GM23248 (cell line): ENCODE results near the gene HAPLN1. TPM values are rescaled to one million over a fixed set of nuclear protein-coding genes. Genes with fewer than 3 reads are reported as not detected.

Experiments
- DNase-seq: peaks from one replicate; pipeline ENCODE4 v3.0.0-alpha.2; 2015
- H2AFZ ChIP-seq: fragments of 200-600 bp; sonication (generic); 2 replicates; pipeline ENCODE4 v1.6.1; 2016; ENCODE audit warnings: antibody characterized with exemption
- H3F3A ChIP-seq: fragments of 200-600 bp; sonication (generic); 2 replicates; pipeline ENCODE4 v1.6.1; 2016; ENCODE audit warnings: mild to moderate bottlenecking, antibody characterized with exemption, mixed run types; ENCODE audit not compliant: insufficient read depth
- H3K27ac ChIP-seq: fragments of 200-600 bp; sonication (generic); 2 replicates; pipeline ENCODE4 v1.5.1; 2016; ENCODE audit warnings: mild to moderate bottlenecking
- H3K27me3 ChIP-seq: fragments of 200-600 bp; sonication (generic); replicated peaks from 2 replicates; pipeline ENCODE4 v1.6.1; 2016; ENCODE audit warnings: mild to moderate bottlenecking; ENCODE audit not compliant: insufficient read depth
- H3K36me3 ChIP-seq: fragments of 200-600 bp; sonication (generic); 2 replicates; pipeline ENCODE4 v1.6.1; 2016; ENCODE audit warnings: low read depth, mild to moderate bottlenecking
- H3K4me1 ChIP-seq: fragments of 200-600 bp; sonication (generic); 2 replicates; pipeline ENCODE4 v1.6.1; 2016; ENCODE audit warnings: mild to moderate bottlenecking; ENCODE audit not compliant: insufficient read depth
- H3K4me2 ChIP-seq: fragments of 200-600 bp; sonication (generic); one replicate; pipeline ENCODE4 v1.6.1; 2016; ENCODE audit warnings: mild to moderate bottlenecking; ENCODE audit not compliant: unreplicated experiment
- H3K4me3 ChIP-seq: fragments of 200-600 bp; sonication (generic); 2 replicates; pipeline ENCODE4 v1.5.1; 2016; ENCODE audit warnings: mild to moderate bottlenecking
- H3K79me2 ChIP-seq: fragments of 200-600 bp; sonication (generic); 2 replicates; pipeline ENCODE4 v1.6.1; 2016; ENCODE audit warnings: mild to moderate bottlenecking; ENCODE audit not compliant: insufficient read depth
- H3K9ac ChIP-seq: fragments of 200-600 bp; sonication (generic); 2 replicates; pipeline ENCODE4 v1.6.1; 2016; ENCODE audit warnings: mild to moderate bottlenecking
- H3K9me2 ChIP-seq: fragments of 200-600 bp; sonication (generic); 2 replicates; pipeline ENCODE4 v1.6.1; 2016; ENCODE audit warnings: mixed run types, mild to moderate bottlenecking, moderate library complexity; ENCODE audit not compliant: insufficient read depth
- H3K9me3 ChIP-seq: fragments of 200-600 bp; sonication (generic); one replicate; pipeline ENCODE4 v1.6.1; 2017; ENCODE audit warnings: low read depth
- H4K20me1 ChIP-seq: fragments of 200-600 bp; sonication (generic); 2 replicates; pipeline ENCODE4 v1.6.0; 2016; ENCODE audit not compliant: insufficient read depth
- EZH2 ChIP-seq: fragments of 200-600 bp; sonication (generic); IDR thresholded peaks from 2 replicates; pipeline ENCODE4 v1.6.1; 2018; ENCODE audit warnings: antibody characterized with exemption, mild to moderate bottlenecking; ENCODE audit not compliant: insufficient read depth, poor library complexity, severe bottlenecking
- EZH2phosphoT487 ChIP-seq: fragments of 200-600 bp; sonication (generic); IDR thresholded peaks from 2 replicates; pipeline ENCODE4 v1.6.1; 2018; ENCODE audit warnings: antibody characterized with exemption, moderate library complexity, mild to moderate bottlenecking, low read depth; ENCODE audit not compliant: insufficient read depth
- WGBS, 2 experiments: methylation state at CpG; one replicate each; pipeline ENCODE4 v1.1.6; 2015 to 2017; ENCODE audit warnings: low lambda C conversion rate in 2 of 2, low coverage in 1 of 2; ENCODE audit errors: missing lambda C conversion rate in 2 of 2; 5-methylcytosine and 5-hydroxymethylcytosine counted together
- in situ Hi-C: fragments of 300-500 bp; cut with MboI; formaldehyde crosslinking; loops from 2 replicates; pipeline ENCODE4 v1.15.0; 2020
- polyA plus RNA-seq: library from polyadenylated mRNA; unstranded; fragments of >200 nt; fragmentation: Nextera tagmentation; extraction: Ambion mirVana; gene quantifications from 2 replicates; pipeline ENCODE4 v1.2.1, GENCODE V29; 2016
- total RNA-seq: library from RNA; depleted of rRNA; stranded (reverse); fragments of >200 nt; shearing (Covaris generic); gene quantifications from 2 replicates; pipeline ENCODE4 v1.2.3, GENCODE V29; 2014

The HAPLN1 gene
- total and polyA plus RNA-seq, 2 experiments from 2014 or later, result 49.7 to 77.6 TPM

- H3K4me2 ChIP-seq, result peak overlapping the region; percentile 48
- H3K36me3 ChIP-seq, result no peaks in the 10 kb centered on the region
- peaks cover 22% of the 10 kb centered on the region for H3K4me1 ChIP-seq
- H4K20me1 ChIP-seq, result no peaks in the 10 kb centered on the region
- no peak for TF ChIP-seq EZH2
- no peak for TF ChIP-seq EZH2phosphoT487
- WGBS, 2 experiments, result 7 to 12% methylated on average over 6 of the region's 6 CpGs
- peak overlapping the region; percentile 28 for H3K4me3 ChIP-seq
- H3K27me3 ChIP-seq, result no peaks in the 10 kb centered on the region
- peak; percentile 49 for DNase-seq
- H3F3A ChIP-seq, result 0 out of 2 replicates have a peak, but pooled peaks cover 17% of the 10 kb centered on the region
- H3K9me2 ChIP-seq, result no peaks in the 10 kb centered on the region
- H3K79me2 ChIP-seq, result no peaks in the 10 kb centered on the region
- H3K9me3 ChIP-seq, result no peaks in the 10 kb centered on the region
- no peak overlapping the region for H3K27ac ChIP-seq
- peak overlapping the region; percentile 30 for H2AFZ ChIP-seq
- no peak overlapping the region for H3K9ac ChIP-seq
- in situ Hi-C loops, result no loop called here
These were observed 84.5 kb downstream of the HAPLN1 start for GRCh38 chr5:83636156-83636555.

- Histone ChIP-seq H3K9me2 (no peaks in the 10 kb centered on the region), H3K4me3 (no peak overlapping the region), H3F3A (0 out of 2 replicates have a peak, but pooled peaks cover 17% of the 10 kb centered on the region), H2AFZ (no peak overlapping the region), H3K4me1 (peaks cover 24% of the 10 kb centered on the region), H3K36me3 (no peaks in the 10 kb centered on the region), H3K9ac (no peak overlapping the region), H3K79me2 (no peaks in the 10 kb centered on the region), H3K27ac (no peak overlapping the region), H3K27me3 (no peaks in the 10 kb centered on the region), H3K9me3 (no peaks in the 10 kb centered on the region), H4K20me1 (no peaks in the 10 kb centered on the region), H3K4me2 (no peak overlapping the region)
- no peak for TF ChIP-seq EZH2phosphoT487
- TF ChIP-seq EZH2, result no peak
- 92 to 97% methylated on average over 2 of the region's 2 CpGs for WGBS, 2 experiments
- in situ Hi-C loops, result no loop called here
- DNase-seq, result no peak
These were observed 87.4 kb downstream of the HAPLN1 start for GRCh38 chr5:83633285-83633684.

- H4K20me1 ChIP-seq, result no peaks in the 10 kb centered on the region
- H3K9me3 ChIP-seq, result no peaks in the 10 kb centered on the region
- H3K4me3 ChIP-seq, result no peak overlapping the region
- no peaks in the 10 kb centered on the region for H3K27me3 ChIP-seq
- H3K9ac ChIP-seq, result no peak overlapping the region
- no peaks in the 10 kb centered on the region for H3K9me2 ChIP-seq
- in situ Hi-C loops, result no loop called here
- H3K4me2 ChIP-seq, result no peak overlapping the region
- no peaks in the 10 kb centered on the region for H3K36me3 ChIP-seq
- peak; percentile 10 for DNase-seq
- H2AFZ ChIP-seq, result no peak overlapping the region
- no peaks in the 10 kb centered on the region for H3K79me2 ChIP-seq
- WGBS, 2 experiments, result 30 to 31% methylated on average over 4 of the region's 4 CpGs
- no peak overlapping the region for H3K27ac ChIP-seq
- 0 out of 2 replicates have a peak, but pooled peaks cover 17% of the 10 kb centered on the region for H3F3A ChIP-seq
- H3K4me1 ChIP-seq, result peaks cover 27% of the 10 kb centered on the region
- TF ChIP-seq EZH2phosphoT487 (no peak), EZH2 (no peak)
These were observed 87.8 kb downstream of the HAPLN1 start for GRCh38 chr5:83632874-83633273.

GRCh38 chr5:83628360-83628759 lies 92.3 kb downstream of the HAPLN1 start:
- no peaks in the 10 kb centered on the region for H3K9me3 ChIP-seq
- no peak overlapping the region for H3K4me2 ChIP-seq
- 0 out of 2 replicates have a peak, but pooled peaks cover 7% of the 10 kb centered on the region for H3F3A ChIP-seq
- no peak overlapping the region for H2AFZ ChIP-seq
- H3K27me3 ChIP-seq, result no peaks in the 10 kb centered on the region
- 35 to 36% methylated on average over 2 of the region's 2 CpGs for WGBS, 2 experiments
- H3K9me2 ChIP-seq, result no peaks in the 10 kb centered on the region
- H3K36me3 ChIP-seq, result no peaks in the 10 kb centered on the region
- in situ Hi-C loops, result no loop called here
- no peak overlapping the region for H3K9ac ChIP-seq
- peaks cover 13% of the 10 kb centered on the region for H3K4me1 ChIP-seq
- H3K79me2 ChIP-seq, result no peaks in the 10 kb centered on the region
- H3K27ac ChIP-seq, result no peak overlapping the region
- TF ChIP-seq EZH2phosphoT487 (no peak), EZH2 (no peak)
- H3K4me3 ChIP-seq, result no peak overlapping the region
- H4K20me1 ChIP-seq, result no peaks in the 10 kb centered on the region
- no peak for DNase-seq

- Histone ChIP-seq H3K27me3 (peaks cover 7% of the 10 kb centered on the region; the same call in 1 of the 2 replicates), H2AFZ (no peak overlapping the region), H3K9ac (no peak overlapping the region), H3K27ac (no peak overlapping the region), H3K9me2 (no peaks in the 10 kb centered on the region), H3K36me3 (no peaks in the 10 kb centered on the region), H3K4me2 (no peak overlapping the region), H3K9me3 (no peaks in the 10 kb centered on the region), H4K20me1 (no peaks in the 10 kb centered on the region), H3F3A (no peaks in the 10 kb centered on the region), H3K79me2 (no peaks in the 10 kb centered on the region), H3K4me1 (no peaks in the 10 kb centered on the region), H3K4me3 (no peak overlapping the region)
- in situ Hi-C loops, result no loop called here
- TF ChIP-seq EZH2 (no peak), EZH2phosphoT487 (no peak)
- DNase-seq, result no peak
These were observed 105.8 kb downstream of the HAPLN1 start for GRCh38 chr5:83614841-83615240.
